NOMO-1 treated with dmso at 0.1 percent for 144 hours (cell line): ENCODE results near the gene MAP1B.
"Not testable (repeated sequence)": the region's sequence is repeated elsewhere in the genome, so short reads cannot be mapped to it uniquely, and the experiment has no call there.

Source experiments
- DNase-seq: peaks from one replicate; lab custom pipeline; 2025; ENCODE audit not compliant: unreplicated experiment; lab: John Stamatoyannopoulos, UW

MAP1B gene

DNA sequence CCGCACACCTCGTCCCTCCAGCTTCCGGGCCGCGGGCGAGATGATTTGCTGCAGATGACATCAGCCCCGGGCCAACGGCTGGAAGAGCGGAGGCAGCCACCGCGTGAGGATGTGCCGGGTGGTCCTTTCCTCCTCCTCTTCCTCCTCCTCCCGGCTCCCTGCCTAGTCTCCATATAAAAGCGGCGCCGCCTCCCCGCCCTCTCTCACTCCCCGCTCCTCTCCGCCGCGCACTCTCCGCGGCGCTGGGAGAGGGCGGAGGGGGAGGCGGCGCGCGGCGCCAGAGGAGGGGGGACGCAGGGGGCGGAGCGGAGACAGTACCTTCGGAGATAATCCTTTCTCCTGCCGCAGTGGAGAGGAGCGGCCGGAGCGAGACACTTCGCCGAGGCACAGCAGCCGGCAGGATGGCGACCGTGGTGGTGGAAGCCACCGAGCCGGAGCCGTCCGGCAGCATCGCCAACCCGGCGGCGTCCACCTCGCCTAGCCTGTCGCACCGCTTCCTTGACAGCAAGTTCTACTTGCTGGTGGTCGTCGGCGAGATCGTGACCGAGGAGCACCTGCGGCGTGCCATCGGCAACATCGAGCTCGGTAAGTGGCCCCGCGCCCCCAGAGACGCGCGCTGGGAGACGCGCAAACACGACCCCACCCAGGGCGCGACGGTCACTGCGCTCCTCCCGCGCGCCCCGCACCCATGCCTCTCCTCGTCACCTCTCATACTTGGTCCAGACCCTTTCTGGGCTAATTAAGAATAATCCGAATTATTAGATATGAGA lies at the start of gene MAP1B:
TSS of gene MAP1B (plus strand) at position 345 of the 770 bp plus-strand sequence. CDS start at position 402, 57 bp downstream.
- DNase-seq: no peak

DNA sequence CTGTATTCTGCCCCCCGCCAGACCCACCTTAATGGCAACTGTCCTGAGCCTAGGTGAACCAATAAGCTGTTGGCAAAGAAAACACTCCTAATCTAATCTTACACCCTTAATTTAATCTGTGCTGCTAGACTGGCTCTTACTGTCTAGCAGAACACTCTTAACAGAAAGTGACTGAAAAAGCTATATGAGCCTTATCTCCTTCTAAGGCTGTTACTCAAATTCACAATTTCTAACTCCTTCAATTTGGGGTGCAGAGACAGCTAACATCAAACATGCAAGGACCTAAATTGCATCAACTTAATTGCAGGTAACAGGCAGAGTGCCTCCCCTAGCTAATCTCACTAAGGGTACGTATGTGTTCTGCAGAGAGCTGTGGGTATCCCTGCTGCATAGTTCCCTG lies 49.5 kb upstream of the MAP1B start:
- no peak for DNase-seq

DNA sequence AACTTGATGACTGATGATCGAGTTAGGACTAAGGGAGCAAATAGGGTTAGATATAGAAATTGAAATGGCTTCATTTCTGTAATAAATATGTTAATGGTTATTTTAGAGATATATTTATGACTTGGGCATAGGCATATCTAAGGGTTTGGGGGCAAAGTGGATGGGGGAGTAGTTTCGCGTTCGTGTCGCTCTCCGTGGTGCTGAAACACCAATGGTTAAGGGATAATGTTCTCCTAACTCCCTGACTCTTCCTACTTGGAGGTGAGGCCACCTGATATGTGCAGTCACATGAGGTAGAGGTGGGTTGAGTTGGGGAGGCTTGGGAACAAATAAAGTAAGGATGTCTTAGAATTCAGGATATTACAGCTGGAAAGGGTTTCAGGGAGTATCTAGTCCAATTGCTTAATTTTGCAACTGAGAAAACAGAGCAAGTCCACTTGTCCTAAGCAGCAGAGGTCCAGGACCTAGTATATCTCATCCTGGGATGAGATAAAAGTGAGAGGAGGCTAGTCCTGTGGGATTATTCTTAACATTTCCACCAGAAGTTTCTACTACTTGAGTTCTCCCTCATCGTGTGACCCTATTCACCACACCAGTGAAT lies 44.0 kb upstream of the MAP1B start:
- no peak for DNase-seq

DNA sequence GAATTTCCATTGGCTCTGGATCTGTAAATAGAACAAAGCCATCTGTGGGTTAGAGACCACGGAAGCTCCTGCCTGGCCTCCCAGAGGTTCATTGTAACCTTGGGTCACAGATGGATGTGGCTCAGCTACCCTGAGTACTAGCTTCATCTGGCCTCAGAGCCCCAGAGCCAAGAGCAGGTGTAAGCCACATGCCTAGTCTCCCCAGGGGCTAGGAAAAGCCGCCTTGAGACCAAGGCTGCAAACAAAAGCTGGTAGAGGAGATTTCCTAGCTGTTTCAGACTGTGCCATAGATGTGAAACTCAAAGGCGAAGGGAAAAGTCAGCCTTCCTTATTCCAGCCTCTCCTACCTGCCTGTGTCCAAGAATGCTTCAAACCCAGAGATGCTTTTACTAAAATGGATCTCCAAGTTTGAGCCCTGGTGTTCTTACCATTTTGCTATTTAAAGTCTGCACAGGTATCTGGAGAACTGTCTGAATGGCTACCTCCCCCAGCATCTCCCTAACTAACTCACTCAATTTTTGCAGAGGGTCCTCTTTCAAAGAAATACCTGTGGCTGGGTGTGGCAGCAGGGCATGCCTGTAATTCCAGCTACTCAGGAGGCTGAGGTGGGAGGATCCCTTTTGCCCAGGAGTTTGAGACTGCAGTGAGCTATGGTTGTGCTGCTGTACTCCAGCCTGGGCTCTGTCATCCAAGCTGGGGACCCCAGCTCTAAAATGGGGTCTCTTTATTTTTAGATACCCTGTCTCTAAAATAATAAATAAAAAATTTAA lies 42.3 kb upstream of the MAP1B start:
- no peak for DNase-seq

DNA sequence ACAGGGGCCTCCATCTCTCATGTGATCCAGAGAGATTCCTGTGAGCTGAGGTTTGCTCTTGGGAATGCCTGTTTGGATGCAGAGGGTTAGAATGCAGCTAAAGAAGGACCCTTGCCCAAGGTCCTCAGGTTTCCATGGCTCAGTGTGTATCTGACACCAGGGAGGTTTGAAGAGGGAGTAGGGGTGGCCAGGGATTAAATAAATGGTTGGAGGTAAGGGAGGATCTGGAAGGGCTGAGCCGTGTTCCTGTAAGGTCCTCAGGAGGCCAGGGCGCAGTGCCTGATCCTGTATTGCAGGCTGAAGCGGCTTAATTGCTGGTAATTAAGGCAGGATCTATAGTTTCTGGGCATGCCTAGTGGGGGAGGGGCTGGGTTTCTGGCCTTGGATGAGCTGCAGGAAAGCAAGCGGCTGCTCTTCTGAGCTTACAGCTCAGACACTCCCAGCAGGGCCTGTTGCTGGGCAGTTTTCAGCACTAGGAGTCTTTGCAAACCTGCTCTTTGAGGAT lies 41.5 kb upstream of the MAP1B start:
- no peak for DNase-seq

DNA sequence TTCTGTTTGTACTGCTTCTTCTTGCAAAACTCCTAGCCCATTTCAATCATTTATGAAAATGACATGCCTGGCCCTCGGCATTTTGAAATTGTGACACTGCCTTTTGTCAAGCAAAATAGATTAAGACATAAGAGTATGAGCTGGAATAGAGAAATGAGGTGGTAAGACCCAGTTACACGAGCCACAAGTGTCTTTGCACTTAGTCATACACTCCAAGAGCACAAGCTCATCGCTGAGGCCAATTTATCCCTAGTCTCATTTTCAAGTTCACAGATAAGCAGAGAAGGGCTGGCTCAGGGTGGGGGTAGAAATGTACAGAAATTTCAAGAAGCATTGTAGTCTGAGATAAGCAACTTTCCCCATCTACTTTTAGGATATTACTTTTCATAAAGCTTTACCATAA lies 40.6 kb upstream of the MAP1B start:
- DNase-seq: no peak

DNA sequence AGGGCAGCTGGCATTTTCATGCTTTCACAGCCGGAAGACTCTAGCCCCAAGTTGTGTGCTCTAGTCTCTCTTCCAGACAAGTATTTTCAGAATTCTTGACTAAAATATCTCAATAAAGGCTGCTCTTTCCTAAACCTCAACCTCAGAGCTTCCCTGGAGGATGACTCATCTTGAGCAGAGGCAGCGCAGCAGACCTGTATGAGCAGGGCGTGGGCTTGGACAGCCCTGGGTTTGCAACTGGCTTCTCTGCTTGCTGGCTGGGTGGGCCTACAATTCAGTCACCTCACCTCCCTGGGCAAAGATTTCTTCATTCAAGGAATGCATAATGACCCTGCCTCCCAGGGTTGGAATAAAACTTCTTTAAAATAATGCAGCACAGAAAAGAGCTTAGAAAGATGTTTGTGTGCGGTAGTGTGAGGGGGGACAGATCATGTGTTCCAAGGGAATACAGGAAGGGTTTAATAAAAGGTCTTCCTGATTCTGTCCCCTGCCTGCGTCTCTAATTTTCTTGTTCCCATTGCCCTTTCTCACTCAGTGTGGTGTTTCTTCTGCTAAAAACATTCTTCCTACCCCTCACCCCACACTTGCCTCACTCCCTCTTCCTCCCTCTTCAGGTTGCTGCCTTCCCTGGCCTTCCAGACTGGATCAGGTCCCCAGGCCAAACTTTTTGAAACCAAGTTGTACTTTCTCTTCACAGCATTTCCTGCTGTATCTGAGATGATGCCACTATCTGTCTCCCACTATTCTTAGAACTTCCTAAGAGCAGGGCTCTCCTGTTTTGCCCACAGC lies 39.4 kb upstream of the MAP1B start:
- no peak for DNase-seq

DNA sequence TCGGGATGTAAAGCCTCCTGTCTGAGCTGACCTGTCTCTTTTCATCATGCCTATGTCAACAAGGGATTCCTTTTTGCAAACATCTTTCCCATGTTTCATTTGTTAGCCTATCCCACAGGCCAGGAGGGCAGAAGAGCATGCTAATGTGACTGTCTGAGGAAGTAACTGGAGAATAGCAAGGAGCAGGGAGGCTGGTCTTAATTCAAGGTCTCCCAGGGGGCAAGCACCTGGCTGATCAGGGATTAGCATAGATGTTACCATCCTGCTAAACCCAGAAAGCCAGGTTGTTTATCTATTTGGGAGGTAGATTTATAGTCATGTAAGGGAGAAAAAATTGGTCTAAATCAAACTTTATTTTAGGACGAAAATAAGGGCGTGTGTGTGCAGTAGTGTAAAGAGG lies 36.7 kb upstream of the MAP1B start:
- no peak for DNase-seq

DNA sequence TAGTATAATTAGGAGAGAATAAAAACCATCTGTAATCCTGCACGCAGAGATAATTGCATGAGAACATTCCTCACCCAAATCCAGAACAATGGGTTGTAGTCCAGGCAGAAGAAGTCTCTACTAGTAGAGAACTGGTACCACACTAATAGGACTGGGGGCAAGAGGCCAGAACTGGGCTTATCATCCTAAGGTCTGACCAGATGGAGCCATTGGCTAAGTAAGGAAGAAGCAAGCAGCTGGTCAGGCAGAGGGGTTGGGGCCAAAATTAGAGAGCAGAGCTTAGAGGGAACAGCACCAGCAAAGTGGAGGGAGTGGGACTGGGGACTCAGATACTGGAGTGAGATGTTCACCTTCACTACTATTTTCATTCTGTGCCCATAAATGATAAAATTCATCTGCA lies 35.4 kb upstream of the MAP1B start:
- no peak for DNase-seq

DNA sequence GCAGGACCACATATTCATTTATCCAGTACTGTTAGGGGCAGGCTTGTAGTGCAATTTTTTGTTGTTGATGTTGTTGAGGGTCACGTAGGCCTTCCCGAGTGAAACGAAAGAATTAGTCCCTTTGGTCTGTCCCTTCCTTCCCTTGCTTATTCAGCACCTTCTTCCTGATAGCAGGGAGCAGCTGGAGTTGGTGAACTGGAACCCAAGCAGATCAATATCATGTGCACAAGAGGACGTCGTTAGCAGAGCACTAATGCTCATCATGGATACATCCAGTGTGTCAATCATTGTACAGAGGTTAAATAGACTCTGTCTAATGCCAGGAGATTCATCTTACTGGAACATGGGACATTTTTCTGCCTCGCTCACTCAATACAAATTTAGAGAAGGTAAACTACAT lies 33.0 kb upstream of the MAP1B start:
- no peak for DNase-seq

DNA sequence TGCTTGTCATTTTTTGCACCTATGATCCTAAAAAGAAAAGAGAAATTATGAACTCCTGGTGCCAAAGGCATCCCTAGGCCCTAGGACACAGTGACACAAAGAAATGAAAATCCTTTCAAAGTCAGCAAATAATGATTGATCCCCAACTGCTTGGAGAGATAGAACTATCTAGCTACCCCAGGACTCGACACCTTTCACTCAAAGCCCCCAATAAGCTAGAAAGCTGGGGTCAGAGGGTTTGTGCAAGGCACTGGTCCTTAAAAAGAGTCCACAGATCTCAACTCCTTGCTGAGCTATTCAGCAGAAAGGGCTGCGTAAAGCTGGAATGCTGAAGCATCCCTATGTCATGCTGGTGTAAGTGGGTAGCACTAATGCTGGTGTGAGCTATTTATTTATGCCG lies 31.8 kb upstream of the MAP1B start:
- DNase-seq: no peak

DNA sequence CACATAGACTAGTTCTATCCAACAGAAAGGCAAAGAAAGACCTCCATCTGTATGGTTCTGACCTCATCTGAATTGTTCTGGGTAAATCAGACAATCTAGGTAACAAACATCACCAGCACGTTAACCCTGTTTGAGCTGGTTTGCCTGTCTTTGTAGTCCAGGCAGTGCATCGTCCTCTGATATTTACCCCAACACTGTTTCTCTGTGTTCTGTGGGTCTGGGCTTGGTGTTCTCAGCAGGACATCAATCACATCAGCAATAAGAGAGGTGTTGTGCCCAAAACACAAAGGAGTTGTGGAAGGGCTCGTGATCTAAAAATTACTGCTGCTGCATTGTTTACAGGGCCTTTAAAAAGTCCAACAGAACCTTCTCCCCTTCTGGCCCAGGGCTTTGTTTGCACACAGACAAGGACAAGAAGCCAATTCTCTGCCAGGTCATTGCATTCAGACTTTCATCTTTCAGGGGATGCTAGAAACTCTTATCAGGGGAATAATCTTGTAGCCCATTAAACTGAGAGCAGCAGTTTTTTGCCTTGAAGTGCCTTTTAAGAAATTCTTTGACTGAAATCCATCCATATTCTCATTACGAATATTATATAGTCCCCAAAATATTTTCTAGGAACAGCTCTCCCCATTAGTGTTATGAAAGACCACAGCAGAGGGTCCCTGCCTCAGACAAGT lies 30.5 kb upstream of the MAP1B start:
- no peak for DNase-seq

DNA sequence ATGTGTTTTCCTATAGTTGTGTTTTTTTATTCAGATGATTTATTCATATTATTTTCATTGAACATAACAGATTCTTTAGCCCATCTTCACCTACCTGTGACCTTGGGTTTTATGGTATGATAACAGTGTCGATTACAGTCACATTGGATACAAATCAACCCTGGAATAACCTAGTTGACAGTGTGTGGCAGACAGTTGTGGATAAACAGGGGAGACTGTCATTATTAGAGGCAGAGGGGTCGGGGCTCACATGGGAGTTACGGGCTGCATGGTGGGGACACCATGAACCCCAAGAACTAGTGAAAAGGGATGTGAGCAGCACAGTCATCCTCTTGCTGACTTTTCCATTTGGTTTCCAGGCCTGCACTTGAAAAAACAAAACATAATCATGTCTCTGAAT lies 29.9 kb upstream of the MAP1B start:
- DNase-seq: no peak

DNA sequence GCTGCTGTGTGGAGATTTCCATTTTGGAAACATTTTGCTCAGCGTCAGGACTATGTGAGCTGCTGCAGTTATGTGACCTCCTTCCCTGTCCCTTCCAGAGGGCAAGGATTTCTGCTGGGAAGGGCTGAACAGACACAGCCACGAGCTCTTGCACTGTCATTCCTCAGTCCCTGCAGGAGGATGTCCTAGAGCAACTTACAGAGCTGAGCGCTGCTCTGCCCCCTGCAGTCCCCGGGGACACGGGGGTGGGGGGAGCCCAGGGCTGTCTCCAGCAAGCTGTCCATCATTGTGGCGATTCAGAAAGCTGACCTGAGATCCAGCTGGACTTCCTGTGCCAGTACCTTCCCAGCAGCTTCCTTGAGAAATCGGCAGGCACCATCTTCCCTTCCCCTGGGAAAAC lies 28.0 kb upstream of the MAP1B start:
- DNase-seq: no peak

DNA sequence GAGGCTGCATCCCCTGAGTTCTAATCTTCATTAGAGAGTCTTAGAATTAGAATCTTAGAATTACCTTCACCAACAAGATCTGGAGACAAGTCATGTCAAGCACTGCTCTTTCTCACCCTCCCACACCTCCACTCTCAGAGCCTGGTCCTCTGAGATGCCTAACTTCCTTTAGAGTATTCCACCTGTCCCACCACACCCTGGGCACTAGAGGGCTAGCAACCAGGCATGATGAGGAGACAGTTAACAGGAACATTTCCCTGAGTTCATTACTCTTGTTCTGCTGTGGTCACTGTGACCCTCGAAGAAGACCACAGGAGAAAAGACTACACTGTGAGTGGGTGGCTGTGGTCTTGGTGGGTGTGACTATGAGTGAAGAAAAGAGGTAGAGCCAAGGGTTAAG lies 25.2 kb upstream of the MAP1B start:
- DNase-seq: no peak

DNA sequence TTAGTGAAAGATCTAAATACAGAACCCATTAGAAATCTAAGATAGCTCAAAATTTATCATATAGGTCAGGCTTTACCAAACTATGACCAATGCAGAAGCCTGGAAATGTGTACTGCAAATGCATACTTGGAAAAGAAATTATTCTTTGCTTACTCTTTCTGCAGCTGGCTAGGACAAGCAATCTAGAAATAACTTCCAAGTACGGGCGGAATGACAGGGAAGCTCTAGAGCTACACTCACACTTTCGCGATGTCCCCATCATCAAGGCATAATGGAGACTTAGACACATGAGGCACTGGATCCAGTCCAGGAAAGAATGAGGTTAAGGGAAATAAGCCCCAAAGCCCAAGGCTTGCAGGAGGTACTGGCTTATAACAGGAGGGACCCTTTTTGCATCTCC lies 22.4 kb upstream of the MAP1B start:
- no peak for DNase-seq

DNA sequence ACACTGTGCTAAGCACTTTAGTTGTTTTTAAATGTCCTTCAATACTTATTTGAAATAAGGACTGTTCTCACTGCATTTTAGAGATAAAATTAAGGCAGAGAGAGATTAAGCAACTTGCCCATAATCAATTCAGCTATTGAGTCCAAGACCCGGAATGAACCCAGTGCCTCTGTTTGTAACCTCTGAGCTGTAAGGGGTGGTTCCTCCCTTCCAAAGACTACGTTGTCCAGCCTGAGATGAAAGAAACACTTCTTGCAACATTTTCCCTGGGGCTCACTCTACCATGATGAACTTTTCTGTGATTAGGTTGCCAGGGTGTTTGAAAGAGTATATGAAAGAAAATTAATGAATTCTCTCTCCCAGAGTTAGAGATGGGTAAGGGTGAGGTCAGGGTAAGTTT lies 22.0 kb upstream of the MAP1B start:
- no peak for DNase-seq

DNA sequence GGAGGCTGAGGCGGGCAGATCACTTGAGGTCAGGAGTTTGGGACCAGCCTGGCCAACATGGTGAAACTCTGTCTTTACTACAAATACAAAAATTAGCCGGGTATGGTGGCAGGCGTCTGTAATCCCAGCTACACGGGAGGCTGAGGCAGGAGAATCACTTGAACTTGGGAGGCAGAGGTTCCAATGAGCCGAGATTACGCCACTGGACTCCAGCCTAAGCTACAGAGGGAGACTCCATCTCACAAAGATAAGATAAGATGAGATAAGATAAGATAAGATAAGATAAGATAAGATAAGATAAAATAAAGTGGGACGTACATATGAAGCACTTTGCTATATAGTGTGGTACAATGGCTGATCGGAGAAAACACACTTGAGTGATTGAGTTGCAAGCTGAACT lies 17.6 kb upstream of the MAP1B start:
- not testable (repeated sequence) for DNase-seq

DNA sequence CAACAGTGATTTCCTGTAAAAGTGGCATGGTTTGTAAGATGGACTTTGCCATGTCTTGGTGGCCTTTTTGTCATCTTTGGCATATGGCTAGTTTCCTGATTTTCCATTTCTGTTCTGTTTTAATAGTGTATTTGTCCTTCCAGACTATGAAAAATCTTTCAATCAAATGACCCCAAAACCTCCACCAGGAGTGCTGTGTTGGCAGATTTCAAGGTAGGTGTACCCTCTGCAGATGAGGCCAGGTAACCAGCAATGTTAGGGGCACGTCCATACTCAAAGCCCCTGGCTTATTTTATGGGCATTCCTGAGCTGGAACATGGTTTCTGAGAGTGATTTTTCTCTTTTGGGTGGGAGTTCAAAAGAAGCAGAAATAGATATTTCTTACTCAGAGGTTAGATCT lies 15.2 kb upstream of the MAP1B start:
- DNase-seq: no peak

DNA sequence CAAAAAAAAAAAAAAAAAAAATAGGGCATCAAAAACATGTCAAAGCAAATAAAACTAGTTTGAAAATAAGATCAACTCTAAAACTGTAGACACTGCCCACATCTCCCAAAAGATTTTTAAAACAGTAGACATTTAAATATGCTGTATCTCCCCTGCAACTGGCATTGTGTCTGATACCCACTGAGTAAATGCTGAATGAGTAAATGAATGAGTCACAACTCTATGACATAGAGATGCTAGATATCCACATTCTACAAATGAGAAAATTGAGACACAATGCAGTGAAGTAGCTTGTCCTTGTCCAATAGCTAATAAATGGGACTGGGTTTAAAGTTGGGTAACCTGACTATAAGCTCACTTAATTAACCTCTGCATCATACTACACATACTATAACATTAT lies 14.1 kb upstream of the MAP1B start:
- DNase-seq: no peak

DNA sequence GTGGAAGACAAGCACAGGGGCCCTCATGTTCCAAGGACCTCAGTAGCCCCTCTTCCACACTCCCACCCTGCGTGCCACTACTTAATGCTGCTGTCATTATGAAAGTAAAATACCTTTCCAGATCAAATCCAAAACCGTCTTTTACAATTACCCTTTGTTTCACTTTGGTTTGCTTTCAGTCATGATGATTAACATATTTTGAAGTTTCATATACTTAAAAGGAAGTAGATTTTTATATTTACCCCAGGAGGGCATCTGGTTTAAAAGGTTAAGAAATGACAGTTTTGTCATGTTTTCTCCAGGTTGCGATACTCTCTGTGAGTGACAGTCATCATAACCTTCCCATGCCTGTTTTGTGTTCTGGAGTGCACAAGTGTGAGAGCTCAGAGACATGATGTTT lies 13.5 kb upstream of the MAP1B start:
- DNase-seq: no peak
